HFFc6 (cell line): ENCODE data around the gene WDR91. TPM values are rescaled to one million over a fixed set of nuclear protein-coding genes. Genes with fewer than 3 reads are reported as not detected.

ENCODE experiments used
- DNase-seq: peaks from one replicate; pipeline ENCODE4 v3.0.0-alpha.2; 2018
- H3K27ac Mint-ChIP-seq: 2 replicates; pipeline ENCODE4 v1.8.0; 2020; ENCODE audit warnings: mild to moderate bottlenecking, mixed read lengths
- H3K27me3 Mint-ChIP-seq: 2 replicates; pipeline ENCODE4 v1.8.0; 2021; ENCODE audit warnings: mild to moderate bottlenecking, moderate library complexity, mixed read lengths; ENCODE audit not compliant: insufficient read depth
- H3K36me3 Mint-ChIP-seq: 2 replicates; pipeline ENCODE4 v1.8.0; 2021; ENCODE audit warnings: low read depth, mixed read lengths
- H3K4me1 Mint-ChIP-seq: 2 replicates; pipeline ENCODE4 v1.8.0; 2020; ENCODE audit warnings: low read depth, mixed read lengths
- H3K4me3 Mint-ChIP-seq: 2 replicates; pipeline ENCODE4 v1.8.0; 2020; ENCODE audit warnings: mild to moderate bottlenecking, moderate library complexity, mixed read lengths
- H3K9me3 Mint-ChIP-seq: 2 replicates; pipeline ENCODE4 v1.8.0; 2020; ENCODE audit warnings: mild to moderate bottlenecking, mixed read lengths
- total RNA-seq, 6 experiments: library from RNA; stranded (reverse); fragmentation: NEBNext Ultra II Directional; extraction: Animal tissue kit (Norgen Biotek cat#: 25700); gene quantifications; 2 replicates in 1 of 6; 3 replicates in 5 of 6; pipeline ENCODE4 v1.2.3, GENCODE V29; 2021
- TF ChIP-seq, protein P1 (sequence below): fragments of 200-600 bp; sonication (generic); IDR thresholded peaks from 2 replicates; pipeline ENCODE4 v1.5.0; 2021; ENCODE audit warnings: antibody characterized with exemption, mild to moderate bottlenecking

Gene WDR91
- total RNA-seq, 6 experiments from 2014 or later = 7.5 to 12.4 (median 10.4) TPM

DNA sequence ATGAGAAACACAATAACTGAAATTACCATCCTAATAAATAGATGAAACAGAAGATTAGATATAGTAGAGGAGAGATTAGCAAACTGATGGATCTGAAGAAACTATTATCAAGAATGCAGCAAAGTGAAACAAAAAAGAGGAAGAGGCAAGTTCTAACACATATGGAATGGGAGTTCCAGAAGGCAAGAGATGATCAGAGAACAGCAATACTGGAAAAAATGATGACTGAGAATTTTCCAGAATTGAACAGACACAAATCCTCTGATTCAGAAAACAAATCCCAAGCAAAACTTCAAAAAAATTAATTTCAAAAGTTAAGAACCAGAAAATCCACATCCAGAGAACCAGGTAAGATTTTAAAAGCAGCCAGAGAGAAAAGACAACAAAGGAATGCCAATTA, 20.6 kb downstream of the WDR91 start:
- Mint-ChIP-seq H3K36me3 (peaks cover 49% of the 10 kb centered on the region), H3K27me3 (no peaks in the 10 kb centered on the region; the same call in none of the 2 replicates), H3K27ac (no peak overlapping the region), H3K4me3 (no peak overlapping the region), H3K4me1 (peaks cover 46% of the 10 kb centered on the region), H3K9me3 (no peaks in the 10 kb centered on the region)
- DNase-seq = no peak
- TF ChIP-seq, protein P1, sequence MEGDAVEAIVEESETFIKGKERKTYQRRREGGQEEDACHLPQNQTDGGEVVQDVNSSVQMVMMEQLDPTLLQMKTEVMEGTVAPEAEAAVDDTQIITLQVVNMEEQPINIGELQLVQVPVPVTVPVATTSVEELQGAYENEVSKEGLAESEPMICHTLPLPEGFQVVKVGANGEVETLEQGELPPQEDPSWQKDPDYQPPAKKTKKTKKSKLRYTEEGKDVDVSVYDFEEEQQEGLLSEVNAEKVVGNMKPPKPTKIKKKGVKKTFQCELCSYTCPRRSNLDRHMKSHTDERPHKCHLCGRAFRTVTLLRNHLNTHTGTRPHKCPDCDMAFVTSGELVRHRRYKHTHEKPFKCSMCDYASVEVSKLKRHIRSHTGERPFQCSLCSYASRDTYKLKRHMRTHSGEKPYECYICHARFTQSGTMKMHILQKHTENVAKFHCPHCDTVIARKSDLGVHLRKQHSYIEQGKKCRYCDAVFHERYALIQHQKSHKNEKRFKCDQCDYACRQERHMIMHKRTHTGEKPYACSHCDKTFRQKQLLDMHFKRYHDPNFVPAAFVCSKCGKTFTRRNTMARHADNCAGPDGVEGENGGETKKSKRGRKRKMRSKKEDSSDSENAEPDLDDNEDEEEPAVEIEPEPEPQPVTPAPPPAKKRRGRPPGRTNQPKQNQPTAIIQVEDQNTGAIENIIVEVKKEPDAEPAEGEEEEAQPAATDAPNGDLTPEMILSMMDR = no peak

DNA sequence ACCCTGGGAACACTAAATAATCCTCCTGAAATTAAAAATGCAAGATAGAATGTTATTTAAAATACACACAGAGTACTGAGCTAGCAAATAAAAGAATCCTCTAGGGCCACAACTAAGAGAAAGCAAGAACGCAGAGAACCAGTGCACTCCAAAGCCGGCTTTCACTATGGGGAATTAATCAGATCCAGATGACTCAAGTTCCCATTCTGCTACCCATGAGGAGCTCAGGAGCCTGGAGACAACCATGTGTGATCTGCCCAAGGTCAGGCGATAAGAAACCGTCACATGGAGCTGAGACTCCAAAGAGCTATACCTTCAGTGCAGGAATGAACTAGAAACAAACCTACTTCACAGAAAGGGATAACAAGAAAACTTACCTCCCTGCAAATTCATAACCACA, 21.4 kb downstream of the WDR91 start:
- TF ChIP-seq, protein P1 = no peak
- DNase-seq = no peak

GRCh38 chr7:135189221-135189662, 22.1 kb downstream of the WDR91 start:
- Mint-ChIP-seq H3K4me3 (no peak overlapping the region), H3K27ac (no peak overlapping the region), H3K9me3 (no peaks in the 10 kb centered on the region), H3K36me3 (peaks cover 50% of the 10 kb centered on the region), H3K27me3 (no peaks in the 10 kb centered on the region; the same call in 1 of the 2 replicates), H3K4me1 (peaks cover 34% of the 10 kb centered on the region)
- TF ChIP-seq, protein P1 = no peak
- no peak for DNase-seq

More for the DNA sequence above, 21.4 kb downstream of the WDR91 start:
- Mint-ChIP-seq H3K36me3 (peaks cover 46% of the 10 kb centered on the region), H3K4me3 (no peak overlapping the region), H3K4me1 (peaks cover 41% of the 10 kb centered on the region), H3K27me3 (no peaks in the 10 kb centered on the region; the same call in 1 of the 2 replicates), H3K27ac (no peak overlapping the region), H3K9me3 (no peaks in the 10 kb centered on the region)

- TF ChIP-seq, protein P1 = no peak
- Mint-ChIP-seq H3K4me3 (no peak overlapping the region), H3K36me3 (peaks cover 58% of the 10 kb centered on the region), H3K9me3 (no peaks in the 10 kb centered on the region), H3K27ac (no peak overlapping the region), H3K4me1 (peaks cover 26% of the 10 kb centered on the region), H3K27me3 (no peaks in the 10 kb centered on the region; the same call in 1 of the 2 replicates)
- DNase-seq = no peak
Observed at GRCh38 chr7:135188298-135188984, 22.9 kb downstream of the WDR91 start.

GRCh38 chr7:135186841-135187253, 24.5 kb downstream of the WDR91 start:
- Mint-ChIP-seq H3K27ac (no peak overlapping the region), H3K36me3 (peaks cover 61% of the 10 kb centered on the region), H3K4me3 (no peak overlapping the region), H3K9me3 (peaks cover 13% of the 10 kb centered on the region), H3K4me1 (peaks cover 15% of the 10 kb centered on the region; the same call in 1 of the 2 replicates), H3K27me3 (no peaks in the 10 kb centered on the region; the same call in 1 of the 2 replicates)
- no peak for DNase-seq
- TF ChIP-seq, protein P1 = no peak
